CD14-positive monocyte (primary cell): ENCODE measurements around the gene RAI1. TPM values are rescaled to one million over a fixed set of nuclear protein-coding genes. Genes with fewer than 3 reads are reported as not detected.

ENCODE experiments used
- DNase-seq, 3 donors: peaks; one replicate each; pipeline ENCODE4 v3.0.0-alpha.2; 2011 to 2022
- H2AFZ ChIP-seq: 2 replicates; pipeline ENCODE4 v1.6.0; 2012; ENCODE audit warnings: mild to moderate bottlenecking, low read depth, low read length, inconsistent platforms; ENCODE audit not compliant: insufficient read depth, poor library complexity, severe bottlenecking
- H3K27ac ChIP-seq, 2 donors: 1 replicate in 1 of 2; 2 replicates in 1 of 2; pipeline ENCODE4 v1.5.1; 2012 to 2013; ENCODE audit warnings: low read length in 2 of 2, control low read depth in 1 of 2, inconsistent platforms in 1 of 2, low read depth in 1 of 2, mild to moderate bottlenecking in 1 of 2
- H3K27me3 ChIP-seq, 2 donors: one replicate each; pipeline versions ENCODE4 v1.6.0 to v1.6.1; 2011 to 2013; ENCODE audit warnings: low read length in 2 of 2; ENCODE audit not compliant: control insufficient read depth in 2 of 2, insufficient read depth in 2 of 2
- H3K36me3 ChIP-seq, 2 donors: replicated peaks in 1 of 2; 1 replicate in 1 of 2; 2 replicates in 1 of 2; pipeline versions ENCODE4 v1.5.1 to v1.6.1; 2012 to 2013; ENCODE audit warnings: low read length in 2 of 2, control low read depth in 1 of 2, inconsistent platforms in 1 of 2, mild to moderate bottlenecking in 1 of 2; ENCODE audit not compliant: insufficient read depth in 2 of 2, control insufficient read depth in 1 of 2
- H3K4me1 ChIP-seq, 2 donors: 1 replicate in 1 of 2; 2 replicates in 1 of 2; pipeline versions ENCODE4 v1.5.1 to v1.6.1; 2012 to 2013; ENCODE audit warnings: low read length in 2 of 2, control low read depth in 1 of 2, inconsistent platforms in 1 of 2, mild to moderate bottlenecking in 1 of 2, moderate library complexity in 1 of 2; ENCODE audit not compliant: insufficient read depth in 2 of 2, control insufficient read depth in 1 of 2
- H3K4me2 ChIP-seq: replicated peaks from 2 replicates; pipeline ENCODE3; 2012; ENCODE audit warnings: low read length, moderate library complexity, mild to moderate bottlenecking; ENCODE audit not compliant: poor library complexity, severe bottlenecking; ENCODE audit errors: extremely low read depth
- H3K4me3 ChIP-seq, 3 experiments: fragments of 200-600 bp in 1 of 3; sonication (generic) in 1 of 3; replicated peaks in 1 of 3; 1 replicate in 2 of 3; 2 replicates in 1 of 3; pipeline ENCODE4 v1.5.1; 2011 to 2013; ENCODE audit warnings: low read length in 3 of 3, mild to moderate bottlenecking in 3 of 3, control low read depth in 2 of 3, low read depth in 2 of 3, inconsistent platforms in 1 of 3, moderate library complexity in 1 of 3
- H3K79me2 ChIP-seq: 2 replicates; pipeline ENCODE4 v1.6.0; 2012; ENCODE audit warnings: mild to moderate bottlenecking, control low read depth, inconsistent platforms, low read length, moderate library complexity; ENCODE audit not compliant: insufficient read depth
- H3K9ac ChIP-seq: 2 replicates; pipeline ENCODE4 v1.6.0; 2017; ENCODE audit warnings: low read length, mild to moderate bottlenecking; ENCODE audit not compliant: insufficient read depth, poor library complexity, severe bottlenecking
- H3K9me3 ChIP-seq, 2 donors: replicated peaks in 1 of 2; 1 replicate in 1 of 2; 2 replicates in 1 of 2; pipeline versions ENCODE4 v1.5.1 to v1.6.1; 2012 to 2013; ENCODE audit warnings: low read length in 2 of 2, control low read depth in 1 of 2; ENCODE audit not compliant: control insufficient read depth in 1 of 2, insufficient read depth in 1 of 2
- H4K20me1 ChIP-seq: 2 replicates; pipeline ENCODE4 v1.6.0; 2012; ENCODE audit warnings: mild to moderate bottlenecking, low read length, control low read depth, moderate library complexity; ENCODE audit not compliant: insufficient read depth
- H3K27ac Mint-ChIP-seq, 7 donors: one replicate each; pipeline ENCODE4 v1.8.0; 2020; ENCODE audit warnings: mild to moderate bottlenecking in 7 of 7, mixed read lengths in 7 of 7, moderate library complexity in 6 of 7, inconsistent platforms in 2 of 7
- H3K27me3 Mint-ChIP-seq, 3 donors: one replicate each; pipeline ENCODE4 v1.8.0; 2021 to 2022; ENCODE audit warnings: low read depth in 3 of 3, mild to moderate bottlenecking in 3 of 3, mixed read lengths in 3 of 3, moderate library complexity in 3 of 3, inconsistent platforms in 1 of 3
- H3K36me3 Mint-ChIP-seq, 2 donors: one replicate each; pipeline ENCODE4 v1.8.0; 2020; ENCODE audit warnings: mixed read lengths in 2 of 2, inconsistent platforms in 1 of 2, mild to moderate bottlenecking in 1 of 2
- H3K4me1 Mint-ChIP-seq: one replicate; pipeline ENCODE4 v1.8.0; 2020; ENCODE audit warnings: mild to moderate bottlenecking, mixed read lengths
- H3K4me3 Mint-ChIP-seq, 2 donors: one replicate each; pipeline ENCODE4 v1.8.0; 2020; ENCODE audit warnings: mild to moderate bottlenecking in 2 of 2, mixed read lengths in 2 of 2, moderate library complexity in 1 of 2
- H3K9me3 Mint-ChIP-seq, 7 donors: one replicate each; pipeline ENCODE4 v1.8.0; 2020 to 2022; ENCODE audit warnings: mixed read lengths in 7 of 7, mild to moderate bottlenecking in 6 of 7, moderate library complexity in 6 of 7, inconsistent platforms in 2 of 7
- CTCF ChIP-seq: fragments of 200-600 bp; IDR thresholded peaks from one replicate; pipeline ENCODE4 v1.8.0; 2022; ENCODE audit warnings: antibody characterized with exemption, mild to moderate bottlenecking
- WGBS: methylation state at CpG from one replicate; pipeline ENCODE4 v1.1.5; 2013; ENCODE audit warnings: missing lambda C conversion rate; ENCODE audit not compliant: insufficient coverage; 5-methylcytosine and 5-hydroxymethylcytosine counted together
- intact Hi-C, 2 donors: fragments of 100-400 bp; cut with micrococcal nuclease; formaldehyde crosslinking; loops; one replicate each; pipeline versions ENCODE4 v1.15.0 to v1.15.1; 2023
- polyA plus RNA-seq, 3 donors: library from polyadenylated mRNA; depleted of rRNA in 1 of 3; unstranded in 2 of 3; stranded (reverse) in 1 of 3; fragments of 300-500 nt in 2 of 3; fragments of >200 nt in 1 of 3; fragmentation: Illumina TruSeq in 2 of 3; gene quantifications; 1 replicate in 2 of 3; 2 replicates in 1 of 3; pipeline ENCODE4 v1.2.3, GENCODE V29; 2012 to 2021

Gene RAI1
- polyA plus RNA-seq, 3 donors = 0.89 to 4.4 (median 1.5) TPM

GRCh38 chr17:17818088-17818526, 136.8 kb downstream of the RAI1 start:
- Histone ChIP-seq H3K27ac (no peak overlapping the region), H3K4me2 (no peak overlapping the region), H3K36me3 (peaks cover 49 to 58% of the 10 kb centered on the region in 2 donors), H3K9ac (no peak overlapping the region), H3K79me2 (peaks cover 11% of the 10 kb centered on the region), H3K4me3 (no peak overlapping the region), H2AFZ (no peak overlapping the region), H3K4me1 (peaks cover 30 to 31% of the 10 kb centered on the region in 2 donors), H4K20me1 (peaks cover 55% of the 10 kb centered on the region), H3K9me3 (no peaks in the 10 kb centered on the region), H3K27me3 (no peaks in the 10 kb centered on the region)
- Mint-ChIP-seq H3K27me3 (peaks cover 2 to 12% (median 3%) of the 10 kb centered on the region in 3 donors), H3K4me3 (no peak overlapping the region), H3K27ac (peak overlapping the region in 5 of 7 donors; percentile 49 to 73 (median 62)), H3K36me3 (peaks cover 59 to 80% of the 10 kb centered on the region in 2 donors), H3K9me3 (peaks cover 0 to 2% (median 0%) of the 10 kb centered on the region in 7 donors), H3K4me1 (peaks cover 42% of the 10 kb centered on the region)
- intact Hi-C loops = loop anchor here (2.0 to 10.0 kb wide), 2 partner anchors 21 to 207 kb away; no protein-coding TSS in a partner anchor
- no peak for DNase-seq
- TF ChIP-seq CTCF = no peak
- WGBS = 71% methylated on average over 6 of the region's 10 CpGs

DNA sequence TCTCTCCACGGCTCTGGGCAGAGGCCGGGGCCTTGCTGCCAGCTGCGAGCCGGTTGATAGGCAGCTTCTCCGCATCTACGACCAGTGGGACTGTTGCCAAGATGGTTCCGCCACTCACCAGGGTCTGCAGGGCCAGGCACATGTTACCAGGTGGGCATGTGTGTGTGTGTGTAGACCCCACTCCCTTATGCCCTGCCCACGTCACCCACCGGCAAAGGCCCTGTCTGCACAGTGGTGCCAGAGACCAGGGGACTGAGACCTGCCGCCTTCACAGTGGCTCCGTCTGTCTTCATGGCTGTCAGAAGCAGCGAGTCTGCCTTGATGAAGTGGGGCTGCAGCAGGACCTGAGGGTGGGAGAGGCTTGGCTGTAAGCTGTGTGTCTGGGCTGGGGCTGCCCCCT, 137.9 kb downstream of the RAI1 start:
- Mint-ChIP-seq H3K4me1 (peaks cover 47% of the 10 kb centered on the region), H3K36me3 (peaks cover 58 to 73% of the 10 kb centered on the region in 2 donors), H3K4me3 (no peak overlapping the region), H3K27ac (peak overlapping the region in 6 of 7 donors; percentile 13 to 80 (median 60)), H3K9me3 (peaks cover 0 to 2% (median 0%) of the 10 kb centered on the region in 7 donors), H3K27me3 (peaks cover 2 to 12% (median 3%) of the 10 kb centered on the region in 3 donors)
- Histone ChIP-seq H3K27me3 (no peaks in the 10 kb centered on the region), H3K36me3 (peaks cover 46 to 48% of the 10 kb centered on the region in 2 donors), H3K4me1 (peaks cover 37 to 39% of the 10 kb centered on the region in 2 donors), H3K27ac (no peak overlapping the region), H3K9ac (no peak overlapping the region), H4K20me1 (peaks cover 62% of the 10 kb centered on the region), H2AFZ (no peak overlapping the region), H3K9me3 (no peaks in the 10 kb centered on the region), H3K4me2 (peak overlapping the region; percentile 20), H3K4me3 (no peak overlapping the region), H3K79me2 (peaks cover 17% of the 10 kb centered on the region)
- no peak for DNase-seq
- no peak for TF ChIP-seq CTCF
- intact Hi-C loops = loop anchor here (2.0 to 10.0 kb wide), 2 partner anchors 20 to 206 kb away; no protein-coding TSS in a partner anchor
- 93% methylated on average over 3 of the region's 12 CpGs for WGBS
